Daoy (cell line): Measurements from ENCODE around the gene SFXN1. TPM values are rescaled to one million over a fixed set of nuclear protein-coding genes. Genes with fewer than 3 reads are reported as not detected.
A peak's percentile ranks its signal among the peaks of the same experiment; 100 is the strongest.
"Not testable (repeated sequence)": the region's sequence is repeated elsewhere in the genome, so short reads cannot be mapped to it uniquely, and the experiment has no call there.

Source experiments
- DNase-seq: peaks from one replicate; pipeline ENCODE4 v3.0.0-alpha.2; 2015; ENCODE audit warnings: low read depth
- total RNA-seq: library from RNA; depleted of rRNA; stranded (reverse); fragments of >200 nt; shearing (Covaris generic); gene quantifications from 2 replicates; pipeline ENCODE4 v1.2.3, GENCODE V29; 2014

The SFXN1 gene
- total RNA-seq, 1 experiment from 2014 or later: 139 TPM

DNA sequence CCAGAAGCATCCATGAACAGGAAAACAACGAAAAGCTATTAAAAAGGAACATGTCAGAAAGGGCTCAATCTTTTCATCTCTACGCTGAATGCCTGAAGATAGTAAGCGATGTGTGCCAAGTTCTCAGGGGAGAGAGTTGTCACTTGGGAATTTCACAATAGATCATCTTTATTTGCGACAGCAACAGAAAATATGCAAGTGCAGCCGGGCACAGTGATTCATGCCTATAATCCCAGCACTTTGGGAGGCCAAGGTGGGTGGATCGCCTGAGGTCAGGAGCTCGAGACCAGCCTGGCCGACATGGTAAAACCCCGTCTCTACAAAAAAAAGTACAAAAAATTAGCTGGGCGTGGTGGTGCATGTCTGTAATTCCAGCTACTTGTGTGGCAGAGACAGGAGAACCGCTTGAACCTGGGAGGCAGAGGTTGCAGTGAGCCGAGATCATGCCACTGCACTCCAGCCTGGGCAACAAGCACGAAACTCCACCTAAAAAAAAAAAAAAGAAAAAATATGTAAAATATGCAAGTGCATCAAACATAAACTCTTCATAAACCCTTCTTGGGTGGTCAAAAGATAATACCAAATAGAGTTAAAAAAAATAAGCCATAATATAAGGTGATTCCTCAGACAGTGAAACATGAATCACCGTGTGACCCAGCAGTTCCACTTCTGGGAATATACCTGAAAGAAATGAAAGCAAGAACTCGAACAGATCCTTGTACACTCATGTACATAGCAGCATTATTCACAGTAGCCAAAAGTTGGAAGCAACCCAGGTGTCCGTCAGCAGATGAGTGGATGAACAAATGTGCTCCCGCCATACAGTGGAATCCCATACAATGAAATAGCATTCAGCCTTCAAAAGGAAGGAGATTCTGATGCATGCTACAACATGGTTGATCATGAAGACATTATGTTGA, 16.2 kb downstream of the SFXN1 start:
- no peak for DNase-seq

DNA sequence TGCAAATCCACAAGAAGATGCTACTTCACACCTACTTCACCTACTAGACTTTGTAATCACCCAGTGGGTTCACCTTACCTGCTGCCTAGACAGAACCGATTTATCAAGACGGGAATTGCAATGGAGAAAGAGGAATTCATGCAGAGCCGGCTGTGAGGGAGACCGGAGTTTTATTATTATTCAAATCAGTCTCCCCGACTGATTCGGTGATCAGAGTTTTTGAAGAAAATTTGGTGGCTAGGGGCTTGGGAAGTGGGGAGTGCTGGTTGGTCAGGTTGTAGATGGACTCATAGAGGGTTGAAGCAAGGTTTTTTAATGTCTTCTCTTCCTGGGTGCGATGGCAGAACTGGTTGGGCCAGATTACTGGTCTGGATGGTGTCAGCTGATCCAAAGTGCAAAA, 23.4 kb downstream of the SFXN1 start:
- no peak for DNase-seq

DNA sequence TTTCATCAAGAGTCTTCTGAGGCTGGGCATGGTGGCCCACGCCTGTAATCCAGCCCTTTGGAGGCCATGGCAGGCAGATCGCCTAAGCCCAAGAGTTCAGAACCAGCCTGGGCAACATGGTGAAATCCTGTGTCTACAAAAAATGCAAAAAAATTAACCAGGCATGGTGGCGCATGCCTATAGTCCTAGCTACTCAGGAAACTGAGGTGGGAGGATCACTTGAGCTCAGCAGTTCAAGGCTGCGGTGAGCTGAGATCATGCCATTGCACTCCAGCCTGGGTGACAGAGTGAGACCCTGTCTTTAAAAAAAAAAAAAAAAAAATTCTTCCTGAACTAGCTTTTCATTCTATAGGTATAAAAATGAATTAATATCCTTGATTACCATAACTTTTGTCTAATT, 29.3 kb downstream of the SFXN1 start:
- DNase-seq: not testable (repeated sequence)

DNA sequence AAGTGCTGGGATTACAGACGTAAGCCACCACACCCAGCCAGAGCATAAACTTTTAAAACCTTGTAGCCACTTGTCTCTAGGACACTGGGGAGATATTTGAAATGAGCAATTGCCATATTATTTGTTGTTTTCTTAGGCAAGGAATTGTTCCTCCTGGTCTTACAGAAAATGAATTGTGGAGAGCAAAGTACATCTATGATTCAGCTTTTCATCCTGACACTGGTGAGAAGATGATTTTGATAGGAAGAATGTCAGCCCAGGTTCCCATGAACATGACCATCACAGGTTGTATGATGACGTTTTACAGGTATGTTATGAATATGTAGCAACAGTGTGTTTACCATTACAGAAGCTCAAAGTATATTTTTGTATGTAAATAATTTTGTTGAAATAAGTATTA, 30.5 kb downstream of the SFXN1 start:
- DNase-seq: no peak

GRCh38 chr5:175513297-175513696, 34.9 kb downstream of the SFXN1 start:
- DNase-seq: no peak

DNA sequence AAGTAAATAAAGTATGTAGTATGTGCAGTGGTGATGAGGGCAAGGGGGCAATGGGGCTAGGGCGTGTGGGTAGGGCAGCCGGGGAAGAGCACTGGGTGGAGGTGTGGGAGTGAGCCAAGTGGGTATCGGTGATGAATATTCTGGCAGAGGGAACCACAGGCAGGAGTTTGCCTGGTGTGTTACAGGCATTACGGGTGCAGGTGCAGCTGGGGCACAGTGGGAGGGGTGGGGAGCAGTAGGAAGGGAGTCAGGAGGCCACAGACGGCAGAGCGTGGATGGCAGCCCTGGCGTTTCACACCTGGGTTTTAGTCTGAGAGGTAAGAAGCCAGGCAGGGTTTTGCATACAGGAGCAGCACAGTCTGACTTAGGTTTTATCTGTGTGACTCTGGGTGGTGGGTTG, 35.4 kb downstream of the SFXN1 start:
- DNase-seq: no peak

- DNase-seq: no peak
These were observed 38.8 kb downstream of the SFXN1 start for GRCh38 chr5:175516933-175517823.

- peak; percentile 90 for DNase-seq
These were observed 39.6 kb downstream of the SFXN1 start for GRCh38 chr5:175517824-175518450.

DNA sequence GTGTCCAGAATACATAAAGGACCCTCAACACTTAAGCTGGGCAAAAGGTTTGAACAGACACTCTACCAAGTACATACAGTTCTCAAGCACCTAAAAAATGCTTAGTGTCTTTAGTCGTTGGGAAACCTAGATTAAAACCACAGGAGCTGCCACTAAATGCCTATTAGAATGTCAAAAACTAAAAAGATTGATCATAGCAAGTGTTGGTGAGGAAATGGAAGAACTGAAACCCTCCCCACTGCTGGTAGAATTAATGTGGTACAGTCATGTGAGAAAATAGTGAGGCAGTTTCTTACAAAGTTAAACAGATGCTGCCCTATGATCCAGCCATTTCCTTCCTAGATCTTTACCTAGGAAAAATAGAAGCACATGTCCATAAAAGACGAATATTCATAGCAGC, 40.6 kb downstream of the SFXN1 start:
- DNase-seq: no peak

DNA sequence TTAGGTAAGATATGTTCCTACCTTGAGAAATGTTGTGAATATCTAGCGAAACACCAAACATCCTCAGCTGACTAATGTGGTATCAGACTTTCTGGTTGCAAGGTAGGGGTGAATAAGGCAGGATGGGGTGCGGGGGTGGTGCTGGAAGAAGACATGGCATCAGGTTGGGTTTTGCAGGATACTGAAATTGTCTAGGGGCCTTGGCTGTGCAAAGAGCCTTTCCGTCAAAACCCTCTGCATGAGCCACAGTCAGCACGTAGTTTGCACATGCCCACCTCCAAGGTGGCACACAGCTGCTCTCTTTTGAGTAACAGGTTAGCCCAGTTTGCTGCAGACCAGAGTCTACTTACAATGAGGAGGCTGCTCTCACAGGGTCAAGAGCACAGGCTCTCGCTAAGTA, 42.0 kb downstream of the SFXN1 start:
- DNase-seq: no peak

GRCh38 chr5:175520873-175521272, 42.5 kb downstream of the SFXN1 start:
- no peak for DNase-seq

GRCh38 chr5:175521313-175521833, 43.0 kb downstream of the SFXN1 start:
- no peak for DNase-seq

DNA sequence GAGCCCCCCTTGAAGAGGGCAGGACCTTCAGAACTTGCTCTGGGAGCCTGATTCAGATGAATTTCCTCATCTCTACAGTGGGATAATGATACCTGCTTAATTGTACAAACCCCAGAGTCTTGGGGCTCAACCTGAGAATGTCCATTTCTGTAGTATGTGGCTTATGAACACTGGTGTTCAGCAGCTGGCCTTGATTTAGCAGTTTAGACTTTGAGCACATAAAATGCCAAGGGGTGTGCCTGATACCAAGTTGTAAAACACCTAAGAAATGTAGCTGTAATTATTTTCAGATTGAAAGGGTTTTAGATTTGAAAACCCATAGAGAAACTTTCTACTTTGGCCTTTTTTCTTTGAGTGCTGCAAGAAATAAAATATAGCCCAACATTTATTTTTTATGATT, 44.9 kb downstream of the SFXN1 start:
- no peak for DNase-seq

DNA sequence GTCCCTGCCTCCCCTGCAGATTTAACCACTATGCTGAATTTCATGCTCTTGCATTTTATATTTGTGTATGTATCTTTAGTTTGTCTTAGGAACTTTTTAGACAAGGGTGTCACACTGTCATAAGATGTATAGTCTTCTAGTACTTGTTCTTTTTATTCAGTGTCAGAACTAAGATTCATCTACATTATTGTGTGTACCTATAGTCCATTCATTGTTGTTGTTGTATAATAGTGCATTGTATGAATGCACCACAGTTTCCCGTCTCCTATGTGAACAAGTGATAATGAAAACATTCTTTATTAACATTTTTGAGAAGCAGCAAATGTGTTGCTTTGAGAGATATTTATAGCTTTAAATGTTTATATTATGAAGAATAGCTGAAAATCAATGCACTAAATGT, 45.9 kb downstream of the SFXN1 start:
- no peak for DNase-seq

DNA sequence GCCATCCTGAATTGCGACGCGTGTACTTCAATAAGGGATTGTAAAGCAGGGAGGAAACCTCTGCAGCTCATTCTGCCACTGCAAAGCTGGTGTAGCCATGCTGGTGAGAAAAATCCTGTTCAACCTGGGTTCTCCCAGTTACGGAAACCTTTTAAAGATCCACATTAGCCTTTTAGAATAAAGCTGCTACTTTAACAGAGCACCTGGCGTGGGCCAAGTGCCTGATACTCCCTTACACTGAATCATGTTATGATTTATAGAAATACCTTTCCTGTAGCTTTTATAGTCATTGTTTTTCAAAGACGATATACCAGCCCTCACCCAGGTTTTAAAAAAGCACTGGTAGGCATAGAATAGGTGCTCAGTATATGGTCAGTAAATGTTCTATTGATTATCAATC, 48.3 kb downstream of the SFXN1 start:
- no peak for DNase-seq

- DNase-seq: no peak
These were observed 53.0 kb downstream of the SFXN1 start for GRCh38 chr5:175531361-175531760.

GRCh38 chr5:175534070-175534932, 55.9 kb downstream of the SFXN1 start:
- peak; percentile 89 for DNase-seq

DNA sequence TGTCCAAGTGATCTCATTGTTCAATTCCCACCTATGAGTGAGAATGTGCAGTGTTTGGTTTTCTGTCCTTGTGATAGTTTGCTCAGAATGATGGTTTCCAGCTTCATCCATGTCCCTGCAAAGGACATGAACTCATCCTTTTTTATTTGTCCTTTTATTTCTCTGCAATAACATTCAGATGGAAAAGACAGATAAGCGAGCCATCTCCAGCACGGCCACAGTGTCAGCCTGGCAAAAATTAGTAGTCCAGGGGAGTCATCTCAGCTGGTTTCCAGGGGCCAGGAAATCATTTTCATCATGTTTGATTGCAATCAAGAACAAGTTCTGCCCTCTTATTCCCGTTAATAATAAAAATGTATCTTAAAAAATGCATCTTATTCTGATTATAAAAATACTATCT, 57.0 kb downstream of the SFXN1 start:
- not testable (repeated sequence) for DNase-seq

DNA sequence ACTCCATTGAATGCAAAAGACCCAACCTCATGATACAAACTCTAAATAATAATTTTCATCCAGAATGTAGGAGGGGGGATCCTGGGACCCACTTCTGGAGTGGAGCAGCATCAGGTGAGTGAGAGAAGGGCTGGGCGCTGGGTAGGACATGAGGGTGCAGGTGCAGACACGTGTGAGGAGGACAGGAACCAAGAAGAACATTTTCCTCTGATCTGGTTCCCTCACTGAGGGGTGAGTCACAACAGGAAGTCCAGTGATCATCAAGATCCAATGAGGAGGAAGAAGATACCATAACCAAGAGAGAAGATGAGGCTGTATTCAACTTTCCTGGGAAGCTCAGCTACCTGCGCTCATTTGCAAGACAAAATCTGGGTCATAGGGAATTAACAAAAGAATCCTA, 57.4 kb downstream of the SFXN1 start:
- DNase-seq: no peak

DNA sequence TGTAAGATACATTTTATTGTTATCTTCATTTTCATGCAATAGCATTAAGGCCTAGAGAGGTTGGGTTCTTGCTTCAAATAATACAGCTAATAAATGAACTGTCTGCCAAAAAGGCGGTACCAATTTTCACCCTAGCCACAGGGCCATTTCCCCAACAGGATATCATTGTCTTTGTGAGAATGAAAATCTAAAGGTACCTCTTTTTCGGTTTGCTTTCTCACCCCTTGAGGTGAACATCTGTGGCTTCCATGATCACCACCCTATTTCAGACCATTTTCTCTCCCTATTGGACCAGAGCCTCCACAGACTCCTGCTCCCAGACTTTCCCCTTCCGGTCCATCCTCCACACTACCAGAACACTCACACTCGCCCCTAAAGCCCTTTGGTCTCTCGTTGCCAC, 60.2 kb downstream of the SFXN1 start:
- no peak for DNase-seq

DNA sequence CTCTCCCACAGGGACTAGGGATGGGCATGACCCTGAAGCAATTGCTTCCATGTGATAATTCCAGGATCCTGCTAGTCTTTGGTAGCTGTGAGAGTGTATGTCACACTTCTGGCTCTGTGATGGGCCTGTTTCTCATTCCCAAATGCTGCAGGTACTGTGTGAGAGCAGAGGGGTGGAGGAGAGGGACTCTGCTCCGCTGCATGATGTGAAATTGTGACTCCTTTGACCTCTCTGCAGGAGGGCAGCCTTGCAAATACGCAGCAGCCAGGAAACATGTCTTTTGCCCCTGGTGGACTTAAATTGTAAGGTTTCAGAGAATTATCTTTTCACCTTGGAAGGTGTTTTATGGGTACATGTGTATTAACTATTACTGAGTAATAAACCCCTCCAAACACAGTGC, 61.6 kb downstream of the SFXN1 start:
- DNase-seq: no peak
